Measurements from ENCODE around the gene ESPNL. TPM values are rescaled to one million over a fixed set of nuclear protein-coding genes. Genes with fewer than 3 reads are reported as not detected.

The ESPNL gene
- polyA plus RNA-seq, 1 donor, result 0.30 TPM

DNA sequence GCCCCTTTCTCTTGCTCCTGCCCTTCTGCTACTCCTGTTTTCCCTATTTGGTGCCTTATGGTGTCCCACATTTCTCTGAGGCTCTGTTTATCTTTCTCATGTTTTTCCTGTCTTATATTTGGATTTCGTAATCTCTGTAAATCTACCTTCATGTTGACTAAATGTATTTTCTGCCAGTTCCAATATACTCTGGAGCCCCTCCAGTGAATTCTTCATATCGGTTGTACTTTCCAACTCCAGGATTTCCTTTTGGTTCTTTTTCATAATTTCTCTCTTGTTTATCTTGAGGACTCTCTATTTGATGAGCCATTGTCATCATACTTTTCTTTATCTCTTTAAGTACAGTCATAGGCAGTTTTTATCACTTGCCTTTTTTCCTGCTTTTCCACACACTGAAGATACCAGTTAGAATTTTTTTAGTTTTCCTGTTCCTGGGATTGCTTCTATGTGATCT is 20.2 kb upstream of the ESPNL start:
- no peak for DNase-seq

GRCh38 chr2:238080518-238080917 is 19.6 kb upstream of the ESPNL start:
- no peak for DNase-seq

DNA sequence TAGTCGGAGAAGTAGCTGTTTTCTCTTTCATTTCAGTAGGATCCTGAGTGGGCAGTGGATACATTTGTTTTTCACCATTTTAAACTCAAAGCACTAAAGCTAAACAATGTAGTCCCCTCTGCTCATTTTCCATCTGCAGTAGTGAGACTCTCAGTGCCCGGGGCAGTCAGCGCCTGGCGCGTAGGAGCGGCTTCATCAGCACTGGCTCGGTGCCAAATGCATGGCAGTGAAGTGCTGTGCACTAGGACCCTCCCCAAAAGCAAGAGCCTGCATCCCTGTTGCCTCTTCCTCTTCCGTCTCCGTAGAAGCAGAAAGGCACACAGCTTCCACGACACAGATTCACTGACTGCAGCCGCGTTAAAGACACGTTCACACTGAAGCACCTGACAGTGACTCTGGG is 19.0 kb upstream of the ESPNL start:
- no peak for DNase-seq

GRCh38 chr2:238081561-238081960 is 18.6 kb upstream of the ESPNL start:
- DNase-seq, result no peak

- no peak for DNase-seq
Observed at GRCh38 chr2:238082151-238082550, 18.0 kb upstream of the ESPNL start.

DNA sequence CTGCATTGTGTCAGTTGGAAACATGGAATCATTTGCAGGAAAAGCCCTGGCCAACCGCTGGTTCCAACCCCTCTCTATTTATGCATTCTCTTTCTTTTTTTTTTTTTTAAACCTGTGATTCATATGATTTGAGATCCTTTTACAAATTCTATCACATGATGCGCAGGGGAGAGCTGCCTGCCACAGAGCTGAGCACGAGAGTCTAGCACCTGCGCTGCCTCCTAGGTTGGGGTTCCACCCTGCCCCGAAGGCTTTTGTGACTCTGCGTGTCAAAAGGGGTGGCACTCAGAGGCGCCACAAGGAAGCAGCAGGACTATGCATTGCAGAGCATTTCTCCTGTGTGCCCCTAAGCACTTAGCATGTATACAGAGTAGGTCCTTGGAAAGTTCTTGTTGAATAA is 17.3 kb upstream of the ESPNL start:
- no peak for DNase-seq

- no peak for DNase-seq
Observed at GRCh38 chr2:238083919-238084318, 16.2 kb upstream of the ESPNL start.

- DNase-seq, result no peak
Observed at GRCh38 chr2:238084761-238085160, 15.4 kb upstream of the ESPNL start.

DNA sequence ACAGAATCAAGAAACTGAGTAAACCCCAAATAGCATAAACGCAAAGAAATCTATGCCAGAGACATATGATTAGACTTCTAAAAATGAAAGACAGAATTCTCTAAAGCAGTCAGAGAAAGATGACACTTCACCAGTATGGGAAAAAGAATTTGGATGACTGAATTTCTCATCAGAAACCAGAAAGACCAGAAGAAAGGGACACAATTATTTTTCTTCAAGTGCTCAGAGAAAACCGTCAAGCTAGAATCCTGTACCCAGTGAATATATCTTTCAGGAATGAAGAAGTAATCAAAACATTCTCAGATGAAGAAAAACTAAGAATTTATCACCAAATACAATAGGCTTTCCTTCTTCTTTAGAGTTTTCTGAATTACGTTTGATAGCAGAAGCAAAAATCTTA is 14.2 kb upstream of the ESPNL start:
- no peak for DNase-seq

- DNase-seq, result no peak
Observed at GRCh38 chr2:238087211-238087610, 12.9 kb upstream of the ESPNL start.

DNA sequence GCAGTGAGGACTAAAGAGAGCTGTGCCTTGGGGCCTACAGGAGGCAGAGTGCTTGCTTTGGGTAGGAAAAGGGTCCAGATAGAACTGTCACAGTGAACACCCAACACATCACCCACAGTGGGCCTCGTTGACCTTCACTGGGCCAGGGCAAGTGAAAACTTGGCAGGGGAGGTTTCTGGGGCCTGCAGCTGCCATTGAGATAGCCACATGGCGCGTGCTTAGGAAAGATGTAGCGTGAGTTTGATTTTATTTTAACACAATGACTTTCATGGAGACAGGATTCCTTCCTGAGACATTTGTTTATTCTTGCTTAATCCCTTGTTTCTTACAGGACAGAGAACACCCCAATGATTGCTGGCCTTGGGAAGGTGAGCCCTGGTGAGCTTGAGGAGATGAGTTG is 9.3 kb upstream of the ESPNL start:
- no peak for DNase-seq

GRCh38 chr2:238091436-238092060 is 8.6 kb upstream of the ESPNL start:
- no peak for DNase-seq

GRCh38 chr2:238092486-238093035 is 7.6 kb upstream of the ESPNL start:
- DNase-seq, result no peak

- no peak for DNase-seq
Observed at GRCh38 chr2:238093181-238094140, 6.7 kb upstream of the ESPNL start.

DNA sequence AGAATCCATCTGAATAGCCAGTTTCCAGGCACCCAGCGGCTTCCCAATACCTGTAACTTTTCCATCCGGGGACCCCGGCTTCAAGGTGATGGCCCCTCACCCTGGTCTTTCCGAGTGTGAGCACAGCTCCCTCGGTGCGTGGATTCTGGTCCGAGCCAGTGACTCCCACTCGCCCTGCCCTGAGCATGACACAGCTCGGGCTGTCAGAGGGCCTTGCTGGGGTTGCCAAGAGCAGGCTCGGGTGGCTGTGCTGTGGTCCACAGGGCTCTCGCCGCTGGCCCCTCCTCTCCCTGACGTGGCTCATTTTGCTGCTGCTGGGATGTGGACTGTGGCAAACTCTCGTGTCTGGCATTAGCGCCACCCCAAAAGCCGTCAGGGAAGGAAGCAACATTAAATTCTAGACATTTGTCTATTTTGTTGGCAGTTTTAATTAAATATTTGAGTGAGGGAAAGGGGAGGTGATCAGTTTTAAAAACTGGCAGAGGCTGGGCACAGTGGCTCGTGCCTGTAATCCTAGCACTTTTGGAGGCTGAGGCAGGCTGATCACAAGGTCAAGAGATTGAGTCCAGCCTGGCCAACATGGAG is 5.6 kb upstream of the ESPNL start:
- DNase-seq, result no peak

DNA sequence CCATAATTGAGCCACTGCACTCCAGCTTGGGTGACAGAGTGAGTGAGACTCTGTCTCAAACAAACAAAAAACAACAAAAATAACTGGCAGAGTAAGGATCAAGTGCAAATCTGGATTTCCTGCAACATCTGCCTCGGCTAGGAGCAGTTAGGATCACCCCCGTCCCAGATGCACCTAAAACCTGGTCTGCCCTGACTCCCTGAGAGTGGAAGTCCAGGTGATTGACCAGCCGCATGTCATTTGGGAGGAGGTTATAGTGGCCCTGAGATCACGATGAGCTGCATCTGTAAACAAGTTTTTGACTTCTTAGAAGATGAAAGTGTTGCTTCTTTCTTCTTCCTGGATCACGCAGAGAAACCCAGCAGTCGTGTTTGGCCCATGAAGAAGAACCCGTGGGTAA is 5.0 kb upstream of the ESPNL start:
- DNase-seq, result no peak

- DNase-seq, result no peak
Observed at GRCh38 chr2:238096311-238097011, 3.7 kb upstream of the ESPNL start.

- DNase-seq, result no peak
Observed at GRCh38 chr2:238097201-238097987, 2.7 kb upstream of the ESPNL start.

- no peak for DNase-seq
Observed at GRCh38 chr2:238097988-238098871, 1.9 kb upstream of the ESPNL start.

All from left kidney (tissue), 2 donors.